GM12865 (cell line): ENCODE measurements around the gene CCDC40.

Experiments
- DNase-seq: peaks from one replicate; pipeline ENCODE4 v3.0.0; 2010; ENCODE audit warnings: low read depth
- H3K4me3 ChIP-seq: 2 replicates; pipeline ENCODE4 v1.5.1; 2011; ENCODE audit warnings: mild to moderate bottlenecking, low read depth, low read length, control low read depth
- CTCF ChIP-seq: IDR thresholded peaks from 2 replicates; pipeline ENCODE4 v1.5.1; 2011; ENCODE audit warnings: low read length, control low read depth, low read depth, inconsistent platforms; ENCODE audit not compliant: insufficient read depth; ENCODE audit errors: missing control alignments

CCDC40 gene

GRCh38 chr17:80145076-80146075, 108.9 kb downstream of the CCDC40 start:
- peak overlapping the region; percentile 76 for H3K4me3 ChIP-seq
- TF ChIP-seq CTCF: no peak
- peak; percentile 26 for DNase-seq

- H3K4me3 ChIP-seq: peak overlapping the region; percentile 76
- peak; percentile 46 for DNase-seq
- TF ChIP-seq CTCF: no peak
These were observed 109.9 kb downstream of the CCDC40 start for GRCh38 chr17:80146121-80147034.

GRCh38 chr17:80147035-80147822, 110.8 kb downstream of the CCDC40 start, which contains the start of gene EIF4A3:
EIF4A3 (minus strand) TSS chr17:80147128; CDS start chr17:80146961, 167 bp downstream.
- DNase-seq: peak; percentile 100
- TF ChIP-seq CTCF: no peak
- peak within 1 kb of the TSS; percentile 79 for H3K4me3 ChIP-seq
